ENCODE results near the gene ARHGEF28. TPM values are rescaled to one million over a fixed set of nuclear protein-coding genes. Genes with fewer than 3 reads are reported as not detected.
A peak's percentile ranks its signal among the peaks of the same experiment; 100 is the strongest.

ARHGEF28 gene
- total and polyA plus RNA-seq, 2 of the 13 experiments (the other 11 are each of a cell fraction or from before 2014, with no cell fraction given) = 17.4 to 34.1 TPM

GRCh38 chr5:73764586-73764985 is 138.6 kb downstream of the ARHGEF28 start (continued):
- TF ChIP-seq, protein P1, sequence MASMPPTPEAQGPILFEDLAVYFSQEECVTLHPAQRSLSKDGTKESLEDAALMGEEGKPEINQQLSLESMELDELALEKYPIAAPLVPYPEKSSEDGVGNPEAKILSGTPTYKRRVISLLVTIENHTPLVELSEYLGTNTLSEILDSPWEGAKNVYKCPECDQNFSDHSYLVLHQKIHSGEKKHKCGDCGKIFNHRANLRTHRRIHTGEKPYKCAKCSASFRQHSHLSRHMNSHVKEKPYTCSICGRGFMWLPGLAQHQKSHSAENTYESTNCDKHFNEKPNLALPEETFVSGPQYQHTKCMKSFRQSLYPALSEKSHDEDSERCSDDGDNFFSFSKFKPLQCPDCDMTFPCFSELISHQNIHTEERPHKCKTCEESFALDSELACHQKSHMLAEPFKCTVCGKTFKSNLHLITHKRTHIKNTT (CRISPR knock-in tag; IDR thresholded peaks at IDR 0.05) = no peak
- TF ChIP-seq GFI1 (CRISPR knock-in tag; IDR thresholded peaks at IDR 0.05; ENCODE audit: borderline replicate concordance) = peak; percentile 96
- TF ChIP-seq PHF8 (CRISPR knock-in tag; IDR thresholded peaks at IDR 0.05) = no peak
- TF ChIP-seq EZH2 (conservative IDR thresholded peaks at IDR 0.05; ENCODE audit: low read depth, low read length) = no peak
- no peak for TF ChIP-seq ZNF10 (CRISPR knock-in tag; IDR thresholded peaks at IDR 0.05; ENCODE audit: borderline replicate concordance, low read depth)
- TF ChIP-seq WIZ (CRISPR knock-in tag; IDR thresholded peaks at IDR 0.05) = no peak
- no peak for TF ChIP-seq HOXA7 (CRISPR knock-in tag; IDR thresholded peaks at IDR 0.05)
- TF ChIP-seq CTCF (CRISPR knock-in tag; IDR thresholded peaks at IDR 0.05) = no peak
- no peak for TF ChIP-seq DMAP1 (CRISPR knock-in tag; IDR thresholded peaks at IDR 0.05)

DNA sequence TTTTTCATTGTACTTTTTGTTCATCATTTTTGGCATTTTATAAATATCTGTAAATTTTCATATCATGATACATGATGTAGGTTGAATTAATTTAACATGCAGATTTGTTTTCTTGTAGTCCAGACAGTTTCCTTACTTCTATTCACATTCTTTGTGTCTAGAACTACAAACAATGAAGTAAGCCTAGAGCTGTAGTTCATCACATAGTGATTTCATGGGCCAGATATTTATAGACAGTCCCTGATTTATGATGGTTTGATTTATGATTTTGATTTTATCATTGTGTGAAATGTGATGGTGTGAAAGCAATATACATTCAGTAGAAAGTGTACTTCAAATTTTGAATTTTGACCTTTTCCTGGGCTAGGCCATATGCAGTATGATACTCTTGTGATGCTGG is 139.0 kb downstream of the ARHGEF28 start:
- DNase-seq (ENCODE audit: low spot score) = no peak
- Histone ChIP-seq H3K36me3 (replicated peaks in 1 of 2; ENCODE audit: control insufficient read depth in 1 of 2, insufficient read depth in 2 of 2, low read length in 2 of 2) (no peaks in the 10 kb centered on the region; a peak in 1 of 5 replicates), H3K4me3 (replicated peaks in 1 of 3; ENCODE audit: insufficient read depth in 1 of 3, low read depth in 2 of 3, low read length in 3 of 3) (no peak overlapping the region), H3K4me2 (ENCODE audit: low read depth, low read length) (no peak overlapping the region), H3K27ac (ENCODE audit: extremely low read length, insufficient read depth, low read length) (no peak overlapping the region), H3K4me1 (ENCODE audit: insufficient read depth, low read length) (peaks cover 61% of the 10 kb centered on the region), H3K9ac (ENCODE audit: insufficient read depth, low read depth, low read length) (no peak overlapping the region), H3K79me2 (ENCODE audit: insufficient read depth, low read length) (no peaks in the 10 kb centered on the region), H3K9me3 (ENCODE audit: low read length) (no peaks in the 10 kb centered on the region), H4K20me1 (ENCODE audit: insufficient read depth, low read length) (no peaks in the 10 kb centered on the region), H3K27me3 (ENCODE audit: control insufficient read depth in 1 of 2, insufficient read depth in 2 of 2, low read length in 2 of 2) (no peaks in the 10 kb centered on the region), H2AFZ (ENCODE audit: low read length) (no peak overlapping the region)
- intact Hi-C loops (cut with micrococcal nuclease; ENCODE audit: unreplicated experiment) = loop anchor here (5.0 kb wide), 1 partner anchor 38 kb away; no protein-coding TSS in a partner anchor
- ATAC-seq = no peak
- BruUV-seq (replicated peaks) = no TSS peak
- in situ Hi-C loops (cut with HindIII; ENCODE audit: extremely low pct_ligation_motif_present, low pct_unique_long_range_greater_than_20kb) = no loop called here
- FAIRE-seq = no peak
- CTCF ChIA-PET (ENCODE audit: low intra/inter-chr PET ratio, low total read pairs) = no interaction called here
- POLR2A ChIA-PET = no interaction called here
- TF ChIP-seq MED1 (CRISPR knock-in tag; IDR thresholded peaks at IDR 0.05) = no peak
- TF ChIP-seq ATF4 (CRISPR knock-in tag; IDR thresholded peaks at IDR 0.05) = no peak
- TF ChIP-seq ZNF382 (CRISPR knock-in tag; IDR thresholded peaks at IDR 0.05; ENCODE audit: borderline replicate concordance) = no peak
- TF ChIP-seq ZNF629 (CRISPR knock-in tag; conservative IDR thresholded peaks at IDR 0.05) = no peak
- no peak for TF ChIP-seq ZNF670 (CRISPR knock-in tag; IDR thresholded peaks at IDR 0.05; ENCODE audit: borderline replicate concordance)
- TF ChIP-seq ZSCAN9 (CRISPR knock-in tag; IDR thresholded peaks at IDR 0.05; ENCODE audit: borderline replicate concordance) = no peak
- no peak for TF ChIP-seq ZNF101 (CRISPR knock-in tag; IDR thresholded peaks at IDR 0.05; ENCODE audit: borderline replicate concordance, low read depth)
- TF ChIP-seq ZNF512 (CRISPR knock-in tag; IDR thresholded peaks at IDR 0.05) = no peak
- no peak for TF ChIP-seq RORA (CRISPR knock-in tag; IDR thresholded peaks at IDR 0.05)
- no peak for TF ChIP-seq CREB3 (CRISPR knock-in tag; IDR thresholded peaks at IDR 0.05)
